Hepatocyte (in vitro differentiated cells): ENCODE data around the gene CD164L2. TPM values are rescaled to one million over a fixed set of nuclear protein-coding genes. Genes with fewer than 3 reads are reported as not detected.

ENCODE experiments used
- DNase-seq: peaks from one replicate; pipeline ENCODE4 v3.0.0-alpha.2; 2016; ENCODE audit warnings: low spot score
- H2AFZ ChIP-seq: fragments of 200-600 bp; sonication (generic); 2 replicates; pipeline ENCODE4 v1.6.0; 2016; ENCODE audit warnings: antibody characterized with exemption, mild to moderate bottlenecking
- H3K27ac ChIP-seq: fragments of 200-600 bp; sonication (generic); 2 replicates; pipeline ENCODE4 v1.5.1; 2016; ENCODE audit warnings: mild to moderate bottlenecking
- H3K27me3 ChIP-seq: fragments of 200-600 bp; sonication (generic); 2 replicates; pipeline ENCODE4 v1.6.1; 2016
- H3K36me3 ChIP-seq: fragments of 200-600 bp; sonication (generic); replicated peaks from 2 replicates; pipeline ENCODE4 v1.5.1; 2016; ENCODE audit warnings: low read depth; ENCODE audit not compliant: insufficient read depth
- H3K4me1 ChIP-seq: fragments of 200-600 bp; sonication (generic); 2 replicates; pipeline ENCODE4 v1.5.1; 2016; ENCODE audit warnings: mild to moderate bottlenecking, moderate library complexity; ENCODE audit not compliant: insufficient read depth
- H3K4me2 ChIP-seq: fragments of 200-600 bp; sonication (generic); 2 replicates; pipeline ENCODE4 v1.6.0; 2016
- H3K4me3 ChIP-seq: fragments of 200-600 bp; sonication (generic); 2 replicates; pipeline ENCODE4 v1.5.1; 2016; ENCODE audit warnings: mild to moderate bottlenecking
- H3K79me2 ChIP-seq: fragments of 200-600 bp; sonication (generic); 2 replicates; pipeline ENCODE4 v1.6.0; 2017; ENCODE audit warnings: mild to moderate bottlenecking
- H3K9me2 ChIP-seq: fragments of 200-600 bp; sonication (generic); replicated peaks from 2 replicates; pipeline ENCODE4 v1.6.0; 2017; ENCODE audit warnings: mild to moderate bottlenecking; ENCODE audit not compliant: insufficient read depth
- H3K9me3 ChIP-seq: fragments of 200-600 bp; sonication (generic); 2 replicates; pipeline ENCODE4 v1.5.1; 2016; ENCODE audit warnings: low read depth, mild to moderate bottlenecking
- H4K20me1 ChIP-seq: fragments of 200-600 bp; sonication (generic); 2 replicates; pipeline ENCODE4 v1.6.0; 2016; ENCODE audit warnings: mild to moderate bottlenecking; ENCODE audit not compliant: insufficient read depth, poor library complexity, severe bottlenecking
- CTCF ChIP-seq: fragments of 200-600 bp; sonication (generic); IDR thresholded peaks from 2 replicates; pipeline ENCODE4 v1.5.1; 2016; ENCODE audit warnings: antibody characterized with exemption, mild to moderate bottlenecking; ENCODE audit not compliant: poor library complexity
- EZH2 ChIP-seq: fragments of 200-600 bp; sonication (generic); IDR thresholded peaks from 2 replicates; pipeline ENCODE4 v1.6.1; 2016; ENCODE audit warnings: antibody characterized with exemption, mild to moderate bottlenecking, borderline replicate concordance
- EZH2phosphoT487 ChIP-seq: fragments of 200-600 bp; sonication (generic); IDR thresholded peaks from one replicate; pipeline ENCODE4 v1.6.1; 2018; ENCODE audit warnings: antibody characterized with exemption, mild to moderate bottlenecking, low read depth, moderate library complexity; ENCODE audit not compliant: unreplicated experiment, severe bottlenecking
- WGBS: methylation state at CpG from one replicate; pipeline ENCODE4 v1.1.6; 2016; ENCODE audit warnings: low lambda C conversion rate; ENCODE audit errors: missing lambda C conversion rate; 5-methylcytosine and 5-hydroxymethylcytosine counted together
- polyA plus RNA-seq: library from polyadenylated mRNA; unstranded; fragments of >200 nt; fragmentation: Nextera tagmentation; extraction: Ambion mirVana; gene quantifications from 2 replicates; pipeline ENCODE4 v1.2.1, GENCODE V29; 2016
- total RNA-seq: library from RNA; depleted of rRNA; stranded (reverse); fragments of >200 nt; gene quantifications from 2 replicates; pipeline ENCODE4 v1.2.3, GENCODE V29; 2014

Gene CD164L2
- total and polyA plus RNA-seq, 2 experiments from 2014 or later: 0.19 TPM; not detected in 1

- 73% methylated on average over 4 of the region's 4 CpGs for WGBS
- no peak overlapping the region for H3K27ac ChIP-seq
Observed at GRCh38 chr1:27398405-27399149, 15.4 kb upstream of the CD164L2 start.

GRCh38 chr1:27397749-27398148 is 14.6 kb upstream of the CD164L2 start:
- Histone ChIP-seq H3K4me1 (peaks cover 3% of the 10 kb centered on the region), H3K27me3 (no peaks in the 10 kb centered on the region), H3K4me2 (no peak overlapping the region), H3K9me2 (no peaks in the 10 kb centered on the region), H3K9me3 (no peaks in the 10 kb centered on the region), H3K36me3 (no peaks in the 10 kb centered on the region), H3K79me2 (no peaks in the 10 kb centered on the region), H2AFZ (no peak overlapping the region), H3K4me3 (no peak overlapping the region), H4K20me1 (no peaks in the 10 kb centered on the region), H3K27ac (no peak overlapping the region)
- 74% methylated on average over 7 of the region's 7 CpGs for WGBS
- DNase-seq: no peak
- TF ChIP-seq CTCF (no peak), EZH2phosphoT487 (no peak), EZH2 (no peak)

More at GRCh38 chr1:27398405-27399149, 15.4 kb upstream of the CD164L2 start:
- TF ChIP-seq EZH2phosphoT487 (no peak), CTCF (no peak), EZH2 (no peak)
- Histone ChIP-seq H3K9me2 (no peaks in the 10 kb centered on the region), H2AFZ (no peak overlapping the region), H3K4me2 (no peak overlapping the region), H4K20me1 (no peaks in the 10 kb centered on the region), H3K27me3 (no peaks in the 10 kb centered on the region), H3K9me3 (no peaks in the 10 kb centered on the region), H3K79me2 (no peaks in the 10 kb centered on the region), H3K4me1 (peaks cover 11% of the 10 kb centered on the region), H3K36me3 (no peaks in the 10 kb centered on the region), H3K4me3 (no peak overlapping the region)
- no peak for DNase-seq

GRCh38 chr1:27397110-27397509 is 14.0 kb upstream of the CD164L2 start:
- no peak overlapping the region for H3K4me2 ChIP-seq
- H3K9me3 ChIP-seq: no peaks in the 10 kb centered on the region
- H4K20me1 ChIP-seq: no peaks in the 10 kb centered on the region
- no peak overlapping the region for H2AFZ ChIP-seq
- H3K36me3 ChIP-seq: no peaks in the 10 kb centered on the region
- peaks cover under 1% of the 10 kb centered on the region for H3K4me1 ChIP-seq
- H3K27me3 ChIP-seq: no peaks in the 10 kb centered on the region
- no peaks in the 10 kb centered on the region for H3K79me2 ChIP-seq
- DNase-seq: no peak
- no peaks in the 10 kb centered on the region for H3K9me2 ChIP-seq
- H3K4me3 ChIP-seq: no peak overlapping the region
- TF ChIP-seq EZH2 (no peak), CTCF (no peak), EZH2phosphoT487 (no peak)
- H3K27ac ChIP-seq: no peak overlapping the region
- WGBS: 90% methylated on average over 3 of the region's 3 CpGs
